B cell (primary cell): ENCODE data around the gene PYGL. TPM values are rescaled to one million over a fixed set of nuclear protein-coding genes. Genes with fewer than 3 reads are reported as not detected.

Experiments used
- ATAC-seq: fragments of 200-7000 bp; cut with Tn5 transposase; one replicate; pipeline ENCODE4 v1.10.0; 2021; ENCODE audit warnings: low read depth, mild to moderate bottlenecking, moderate number of reproducible peaks, moderate library complexity
- CTCF ChIA-PET: fragments of 350-600 bp; sonication (Branson Sonifier 250); formaldehyde crosslinking; loops from one replicate; lab custom pipeline; 2021; ENCODE audit warnings: antibody characterized with exemption, inconsistent platforms; lab: Charles Lee
- POLR2A ChIA-PET: fragments of 350-600 bp; sonication (Branson Sonifier 250); formaldehyde crosslinking; loops from one replicate; lab custom pipeline; 2021; ENCODE audit warnings: antibody characterized with exemption; lab: Charles Lee
- DNase-seq: peaks from one replicate; pipeline ENCODE4 v3.0.0; 2013
- H2AFZ ChIP-seq: 2 replicates; pipeline ENCODE4 v1.6.1; 2012; ENCODE audit warnings: mild to moderate bottlenecking, low read depth, low read length; ENCODE audit not compliant: insufficient read depth, poor library complexity, severe bottlenecking
- H3K27ac ChIP-seq, 2 donors: 1 replicate in 1 of 2; 2 replicates in 1 of 2; pipeline ENCODE4 v1.5.1; 2012 to 2013; ENCODE audit warnings: low read length in 2 of 2, mild to moderate bottlenecking in 2 of 2, moderate library complexity in 1 of 2
- H3K27me3 ChIP-seq, 4 experiments: fragments of 200-600 bp in 1 of 4; sonication (generic) in 1 of 4; replicated peaks in 1 of 4; 1 replicate in 2 of 4; 2 replicates in 2 of 4; pipeline versions ENCODE4 v1.6.1 to v1.7.0; 2013 to 2016; ENCODE audit warnings: low read length in 3 of 4, mild to moderate bottlenecking in 2 of 4, mixed read lengths in 1 of 4, moderate library complexity in 1 of 4; ENCODE audit not compliant: insufficient read depth in 4 of 4, control insufficient read depth in 3 of 4; ENCODE audit errors: control extremely low read depth in 1 of 4
- H3K36me3 ChIP-seq, 2 experiments: replicated peaks in 1 of 2; 1 replicate in 1 of 2; 2 replicates in 1 of 2; pipeline versions ENCODE4 v1.6.1 to v1.7.1; 2013; ENCODE audit warnings: low read length in 1 of 2; ENCODE audit not compliant: insufficient read depth in 2 of 2, control insufficient read depth in 1 of 2; ENCODE audit errors: control extremely low read depth in 1 of 2, extremely low read depth in 1 of 2
- H3K4me1 ChIP-seq, 2 donors: fragments of 200-600 bp in 1 of 2; sonication (generic) in 1 of 2; 1 replicate in 1 of 2; 2 replicates in 1 of 2; pipeline versions ENCODE4 v1.5.1 to v1.6.1; 2013 to 2017; ENCODE audit warnings: low read length in 2 of 2; ENCODE audit not compliant: control insufficient read depth in 2 of 2, insufficient read depth in 2 of 2
- H3K4me2 ChIP-seq: replicated peaks from 2 replicates; pipeline ENCODE3; 2012; ENCODE audit warnings: mild to moderate bottlenecking, low read depth, low read length; ENCODE audit not compliant: poor library complexity, severe bottlenecking
- H3K4me3 ChIP-seq, 5 experiments: fragments of 200-600 bp in 1 of 5; sonication (generic) in 1 of 5; 1 replicate in 3 of 5; 2 replicates in 2 of 5; pipeline versions ENCODE4 v1.5.1 to v1.7.0; 2011 to 2016; ENCODE audit warnings: low read length in 4 of 5, mild to moderate bottlenecking in 4 of 5, low read depth in 2 of 5, control low read depth in 1 of 5, moderate library complexity in 1 of 5; ENCODE audit not compliant: insufficient read depth in 1 of 5; ENCODE audit errors: control extremely low read depth in 1 of 5, extremely low read depth in 1 of 5
- H3K79me2 ChIP-seq: fragments of 200-600 bp; sonication (generic); one replicate; pipeline ENCODE4 v1.6.0; 2016; ENCODE audit warnings: low read length; ENCODE audit not compliant: control insufficient read depth, insufficient read depth
- H3K9ac ChIP-seq: fragments of 200-600 bp; sonication (generic); 2 replicates; pipeline ENCODE4 v1.6.1; 2017; ENCODE audit warnings: mild to moderate bottlenecking, low read length, moderate library complexity
- H3K9me3 ChIP-seq, 3 donors: one replicate each; pipeline versions ENCODE4 v1.6.1 to v1.7.1; 2013; ENCODE audit warnings: low read length in 2 of 3; ENCODE audit not compliant: control insufficient read depth in 2 of 3, insufficient read depth in 1 of 3; ENCODE audit errors: control extremely low read depth in 1 of 3
- H4K20me1 ChIP-seq: 2 replicates; pipeline ENCODE4 v1.6.0; 2012; ENCODE audit warnings: mild to moderate bottlenecking, low read length; ENCODE audit not compliant: insufficient read depth, control insufficient read depth, poor library complexity, severe bottlenecking
- H3K27ac Mint-ChIP-seq: one replicate; pipeline ENCODE4 v1.8.0; 2021; ENCODE audit warnings: mixed read lengths
- H3K27me3 Mint-ChIP-seq: one replicate; pipeline ENCODE4 v1.8.0; 2021; ENCODE audit warnings: mixed read lengths
- H3K4me1 Mint-ChIP-seq: one replicate; pipeline ENCODE4 v1.8.0; 2021; ENCODE audit warnings: mixed read lengths
- H3K4me3 Mint-ChIP-seq: one replicate; pipeline ENCODE4 v1.8.0; 2021; ENCODE audit warnings: mixed read lengths
- H3K9me3 Mint-ChIP-seq: one replicate; pipeline ENCODE4 v1.8.0; 2022; ENCODE audit warnings: mixed read lengths; ENCODE audit not compliant: insufficient read depth
- CTCF ChIP-seq: fragments of 200-600 bp; IDR thresholded peaks from one replicate; pipeline ENCODE4 v1.8.0; 2022; ENCODE audit warnings: antibody characterized with exemption, mild to moderate bottlenecking
- EZH2 ChIP-seq: IDR thresholded peaks from 2 replicates; pipeline ENCODE4 v1.6.1; 2012; ENCODE audit warnings: borderline replicate concordance, low read depth, mild to moderate bottlenecking, moderate library complexity, low read length; ENCODE audit not compliant: insufficient read depth, poor library complexity, severe bottlenecking
- WGBS: methylation state at CpG from one replicate; pipeline ENCODE4 v1.1.5; 2013; ENCODE audit warnings: missing lambda C conversion rate; ENCODE audit not compliant: insufficient coverage; 5-methylcytosine and 5-hydroxymethylcytosine counted together
- intact Hi-C: fragments of 100-400 bp; cut with micrococcal nuclease; formaldehyde crosslinking; loops from one replicate; pipeline ENCODE4 v1.10.0; 2022
- polyA plus RNA-seq: library from polyadenylated mRNA; depleted of rRNA; stranded (reverse); fragments of >200 nt; gene quantifications from 2 replicates; pipeline ENCODE4 v1.2.3, GENCODE V29; 2012
- total RNA-seq, 2 donors: library from RNA; stranded (reverse); fragments of 120-200 nt in 1 of 2; gene quantifications; 1 replicate in 1 of 2; 2 replicates in 1 of 2; pipeline versions ENCODE4 v1.2.3 to v1.2.4, GENCODE V29; 2013 to 2022

Gene PYGL
- total and polyA plus RNA-seq, 2 donors (not counting 1 experiment from before 2014, with no cell fraction given): 0.60 to 0.64 TPM

- no peak overlapping the region for H3K4me2 ChIP-seq
- intact Hi-C loops: no loop called here
- no peaks in the 10 kb centered on the region for H3K27me3 ChIP-seq
- no peak overlapping the region for H3K4me3 ChIP-seq
- ChIA-PET POLR2A (no interaction called here), CTCF (no interaction called here)
- no peaks in the 10 kb centered on the region for H3K79me2 ChIP-seq
- no peaks in the 10 kb centered on the region for H3K4me1 Mint-ChIP-seq
- H3K9me3 ChIP-seq: no peaks in the 10 kb centered on the region
- H3K36me3 ChIP-seq: no peaks in the 10 kb centered on the region
- no peak for DNase-seq
- peaks cover 8% of the 10 kb centered on the region for H3K27me3 Mint-ChIP-seq
- H3K4me3 Mint-ChIP-seq: no peak overlapping the region
- H4K20me1 ChIP-seq: no peaks in the 10 kb centered on the region
- H3K27ac ChIP-seq: no peak overlapping the region
- no peak for ATAC-seq
- no peak for TF ChIP-seq CTCF
- TF ChIP-seq EZH2: no peak
- no peak overlapping the region for H3K9ac ChIP-seq
- no peak overlapping the region for H3K27ac Mint-ChIP-seq
- H2AFZ ChIP-seq: no peak overlapping the region
- H3K9me3 Mint-ChIP-seq: no peaks in the 10 kb centered on the region
- 92% methylated on average over 2 of the region's 4 CpGs for WGBS
- no peaks in the 10 kb centered on the region for H3K4me1 ChIP-seq
Measured at GRCh38 chr14:50924843-50925242, 19.4 kb downstream of the PYGL start.

GRCh38 chr14:50924236-50924635 lies 20.0 kb downstream of the PYGL start:
- WGBS: 79% methylated on average over 5 of the region's 6 CpGs
- Histone ChIP-seq H3K4me2 (no peak overlapping the region), H3K4me3 (no peak overlapping the region), H3K27me3 (peaks cover 0 to under 1% (median 0%) of the 10 kb centered on the region in 4 experiments), H3K4me1 (no peaks in the 10 kb centered on the region), H3K9ac (no peak overlapping the region), H3K36me3 (no peaks in the 10 kb centered on the region), H3K9me3 (no peaks in the 10 kb centered on the region), H3K79me2 (no peaks in the 10 kb centered on the region), H4K20me1 (no peaks in the 10 kb centered on the region), H2AFZ (no peak overlapping the region), H3K27ac (no peak overlapping the region)
- TF ChIP-seq CTCF: no peak
- TF ChIP-seq EZH2: no peak
- Mint-ChIP-seq H3K4me1 (no peaks in the 10 kb centered on the region), H3K9me3 (no peaks in the 10 kb centered on the region), H3K4me3 (no peak overlapping the region), H3K27ac (no peak overlapping the region), H3K27me3 (peaks cover 4% of the 10 kb centered on the region)
- ATAC-seq (no peak), DNase-seq (no peak)
- POLR2A ChIA-PET: no interaction called here
- CTCF ChIA-PET: no interaction called here
- intact Hi-C loops: no loop called here
